ENCODE data around the gene ADH5. TPM values are rescaled to one million over a fixed set of nuclear protein-coding genes. Genes with fewer than 3 reads are reported as not detected.
A peak's percentile ranks its signal among the peaks of the same experiment; 100 is the strongest.

Gene ADH5
- total RNA-seq, 4 donors from 2014 or later, result 24.8 to 183 (median 110) TPM

- peak overlapping the region in 2 of 4 donors; percentile 1 to 46 for H3K27ac ChIP-seq
These were observed 29.0 kb downstream of the ADH5 start for GRCh38 chr4:99059550-99059949.

GRCh38 chr4:99058228-99058627, 30.4 kb downstream of the ADH5 start:
- no peak for DNase-seq
- TF ChIP-seq POLR2A (IDR thresholded peaks at IDR 0.05) (no peak), CTCF (IDR thresholded peaks at IDR 0.05) (no peak)
- Histone ChIP-seq H3K27me3 (no peaks in the 10 kb centered on the region), H3K4me1 (peaks cover 0 to 16% (median 0%) of the 10 kb centered on the region in 3 donors), H3K27ac (no peak overlapping the region), H3K9me3 (no peaks in the 10 kb centered on the region), H3K36me3 (peaks cover 0 to 71% (median 5%) of the 10 kb centered on the region in 3 donors), H3K4me3 (no peak overlapping the region)
- intact Hi-C loops (cut with DNase I), result loop anchor here (5.0 kb wide), 1 partner anchor 61 kb away; the partner anchor contains the start of gene METAP1
- 86 to 100% methylated on average over 2 of the region's 2 CpGs for WGBS, 2 donors

More at GRCh38 chr4:99059550-99059949, 29.0 kb downstream of the ADH5 start:
- Histone ChIP-seq H3K4me1 (peaks cover 0 to 16% (median 0%) of the 10 kb centered on the region in 3 donors), H3K9me3 (no peaks in the 10 kb centered on the region), H3K4me3 (no peak overlapping the region), H3K27me3 (no peaks in the 10 kb centered on the region), H3K36me3 (peaks cover 0 to 70% (median 5%) of the 10 kb centered on the region in 3 donors)
- WGBS, 2 donors, result 93 to 96% methylated on average over 1 of the region's 1 CpG
- intact Hi-C loops (cut with DNase I), result loop anchor here (5.0 kb wide), 1 partner anchor 62 kb away; the partner anchor contains the start of gene METAP1
- no peak for DNase-seq
- TF ChIP-seq CTCF (IDR thresholded peaks at IDR 0.05), result no peak
- no peak for TF ChIP-seq POLR2A (IDR thresholded peaks at IDR 0.05)

- H3K4me3 ChIP-seq, result no peak overlapping the region
- H3K9me3 ChIP-seq, result no peaks in the 10 kb centered on the region
- peaks cover 0 to 10% (median 0%) of the 10 kb centered on the region in 3 donors for H3K4me1 ChIP-seq
- no peaks in the 10 kb centered on the region for H3K27me3 ChIP-seq
- no peak for DNase-seq
- no peak overlapping the region for H3K27ac ChIP-seq
- peaks cover 0 to 88% (median 5%) of the 10 kb centered on the region in 3 donors for H3K36me3 ChIP-seq
- intact Hi-C loops (cut with DNase I), result no loop called here
- TF ChIP-seq POLR2A (IDR thresholded peaks at IDR 0.05) (no peak), CTCF (IDR thresholded peaks at IDR 0.05) (no peak)
- 59 to 91% methylated on average over 3 of the region's 3 CpGs for WGBS, 2 donors
These were observed 34.1 kb downstream of the ADH5 start for GRCh38 chr4:99054428-99054994.

- intact Hi-C loops (cut with DNase I), result no loop called here
- TF ChIP-seq CTCF (IDR thresholded peaks at IDR 0.05), result no peak
- TF ChIP-seq POLR2A (IDR thresholded peaks at IDR 0.05), result no peak
- Histone ChIP-seq H3K27me3 (no peaks in the 10 kb centered on the region), H3K36me3 (peaks cover 0 to 88% (median 0%) of the 10 kb centered on the region in 3 donors), H3K4me1 (peaks cover 0 to 10% (median 0%) of the 10 kb centered on the region in 3 donors), H3K27ac (no peak overlapping the region), H3K4me3 (no peak overlapping the region), H3K9me3 (no peaks in the 10 kb centered on the region)
- no peak for DNase-seq
These were observed 35.7 kb downstream of the ADH5 start for GRCh38 chr4:99052902-99053301.

- peaks cover 0 to 88% (median 7%) of the 10 kb centered on the region in 3 donors for H3K36me3 ChIP-seq
- intact Hi-C loops (cut with DNase I), result no loop called here
- H3K4me3 ChIP-seq, result no peak overlapping the region
- no peaks in the 10 kb centered on the region for H3K9me3 ChIP-seq
- H3K27me3 ChIP-seq, result no peaks in the 10 kb centered on the region
- no peak for DNase-seq
- TF ChIP-seq POLR2A (IDR thresholded peaks at IDR 0.05) (no peak), CTCF (IDR thresholded peaks at IDR 0.05) (no peak)
- 80 to 89% methylated on average over 2 of the region's 2 CpGs for whole genome bisulfite sequencing, 2 donors
- H3K4me1 ChIP-seq, result no peaks in the 10 kb centered on the region
- H3K27ac ChIP-seq, result no peak overlapping the region
These were observed 40.9 kb downstream of the ADH5 start for GRCh38 chr4:99047710-99048109.
